ENCODE measurements around the gene PTK6.
A peak's percentile ranks its signal among the peaks of the same experiment; 100 is the strongest.
"Not testable (repeated sequence)": the region's sequence is repeated elsewhere in the genome, so short reads cannot be mapped to it uniquely, and the experiment has no call there.

Gene PTK6

DNA sequence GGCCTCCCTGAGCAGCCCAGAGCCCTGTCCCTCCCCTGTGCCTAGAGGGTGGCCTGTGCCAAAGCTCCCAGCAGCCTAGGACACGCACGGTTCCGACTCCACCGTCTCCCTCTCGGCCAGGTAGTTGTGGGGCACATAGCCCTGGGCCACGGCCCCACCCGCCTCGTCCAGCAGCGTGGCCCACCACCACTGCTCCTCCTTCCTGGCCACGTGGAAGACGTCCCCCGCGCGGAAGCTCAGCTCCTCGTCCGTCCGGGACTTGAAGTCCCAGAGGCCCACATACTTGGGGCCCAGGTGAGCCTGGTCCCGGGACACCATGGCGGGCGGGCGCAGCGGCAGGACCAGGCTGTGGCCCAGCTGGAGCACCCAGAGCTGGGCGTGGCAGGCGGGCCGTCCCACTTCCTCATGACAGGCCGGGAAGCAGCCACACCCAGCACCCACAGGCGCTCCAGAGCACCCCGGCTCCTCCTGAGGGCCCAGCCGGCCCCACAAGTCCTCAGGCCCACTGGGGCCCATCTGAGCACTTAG lies at the start of gene PTK6:
Gene PTK6, minus strand, starts transcription at position 380 of the 528 bp plus-strand sequence. Its CDS starts 62 bp downstream, at position 318.
- no peak for DNase-seq (ENCODE audit: low read depth in 2 of 2)

DNA sequence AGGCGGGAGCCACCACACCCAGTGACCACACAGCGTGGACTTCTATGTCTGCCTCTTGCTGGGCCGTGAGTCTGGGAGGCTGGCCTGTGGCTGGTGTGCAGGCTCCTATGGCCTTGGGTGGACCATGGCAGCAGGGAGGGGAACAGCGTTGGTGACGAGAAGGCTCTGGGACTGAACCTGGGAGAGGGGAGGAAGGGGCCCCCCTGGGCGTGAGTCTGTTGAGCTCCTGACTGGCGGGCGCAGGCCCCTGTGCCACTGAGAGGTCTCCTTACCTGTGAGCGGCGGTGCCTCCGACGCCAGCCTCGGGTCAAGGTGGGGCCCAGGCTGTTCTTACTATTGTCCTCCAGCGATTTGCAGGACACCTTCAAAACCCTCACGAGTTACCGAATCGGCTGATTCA lies 49.6 kb upstream of the PTK6 start:
- no peak for DNase-seq (ENCODE audit: low read depth in 2 of 2)

DNA sequence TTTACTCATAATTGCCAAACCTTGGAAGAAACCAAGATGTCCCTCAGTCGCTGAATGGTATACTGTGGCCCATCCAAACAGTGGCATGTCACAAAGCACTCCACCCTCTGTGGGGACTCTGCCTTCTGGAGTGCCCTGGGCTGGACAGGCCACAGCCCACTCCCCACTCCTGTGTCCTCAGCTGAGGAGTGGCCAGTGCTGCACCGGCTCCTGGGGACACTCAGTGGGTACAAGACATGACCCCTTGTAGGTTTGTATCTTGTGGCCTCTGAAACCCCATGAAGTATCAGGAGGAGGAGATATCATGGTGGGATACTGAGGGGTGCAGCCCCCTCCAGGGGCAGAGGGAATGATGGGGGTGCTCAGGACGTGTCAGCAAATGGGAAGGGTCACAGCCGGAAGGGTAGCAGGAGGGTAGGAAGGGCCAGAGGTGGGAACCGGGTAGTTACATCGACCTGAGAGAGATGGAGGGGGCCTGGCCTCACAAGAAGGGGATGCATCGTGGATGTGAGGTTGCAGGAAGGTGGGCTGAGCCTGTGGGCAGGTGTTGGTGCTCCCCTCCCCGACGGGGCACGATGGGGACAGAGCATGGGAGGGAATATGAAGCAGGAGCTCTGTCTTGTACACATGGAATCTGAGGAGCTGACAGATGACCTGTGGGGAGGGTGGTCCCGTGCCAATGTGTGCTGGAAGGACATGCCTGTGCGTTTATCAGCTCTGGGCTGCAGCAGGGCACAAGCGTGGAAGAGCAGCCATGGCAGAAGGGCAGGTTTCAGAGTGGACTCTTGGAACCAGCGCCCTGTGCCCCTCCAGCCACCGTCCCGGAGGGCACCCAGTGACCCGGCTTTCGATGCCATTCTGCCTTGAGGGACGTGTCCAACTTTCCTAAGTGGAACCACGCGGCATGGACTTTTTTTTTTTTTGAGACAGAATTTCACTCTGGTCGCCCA lies 48.7 kb upstream of the PTK6 start:
- DNase-seq (ENCODE audit: low read depth in 2 of 2): no peak

DNA sequence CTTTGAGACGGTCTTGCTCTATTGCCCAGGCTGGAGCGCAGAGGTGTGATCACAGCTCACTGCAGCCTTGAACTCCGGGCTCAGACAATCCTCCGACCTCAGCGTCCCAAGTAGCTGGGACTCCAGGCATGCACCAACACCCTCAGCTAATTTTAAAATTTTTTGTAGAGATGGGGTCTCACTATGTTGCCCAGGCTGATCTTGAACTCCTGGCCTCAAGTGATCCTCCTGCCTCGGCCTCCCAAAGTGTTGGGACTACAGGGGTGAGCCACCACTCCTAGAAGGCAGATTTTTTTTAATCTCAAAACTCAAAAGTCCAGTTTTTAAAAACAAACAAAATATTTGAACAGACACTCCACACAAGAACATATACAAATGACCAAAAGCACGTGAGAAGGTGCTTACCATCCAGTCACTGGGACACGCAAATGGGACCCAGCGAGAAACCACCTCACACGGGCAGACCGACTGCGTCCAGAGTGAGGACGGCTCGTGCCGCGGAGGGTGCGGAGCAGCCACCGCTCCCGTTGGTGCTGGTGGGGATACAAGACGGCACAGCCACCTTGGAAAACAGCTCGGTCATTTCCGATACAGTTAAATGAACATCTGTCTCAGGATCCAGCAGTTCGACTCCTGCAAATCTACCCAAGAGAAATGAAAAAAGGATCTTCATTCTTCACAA lies 45.3 kb upstream of the PTK6 start:
- DNase-seq (ENCODE audit: low read depth in 2 of 2): no peak

DNA sequence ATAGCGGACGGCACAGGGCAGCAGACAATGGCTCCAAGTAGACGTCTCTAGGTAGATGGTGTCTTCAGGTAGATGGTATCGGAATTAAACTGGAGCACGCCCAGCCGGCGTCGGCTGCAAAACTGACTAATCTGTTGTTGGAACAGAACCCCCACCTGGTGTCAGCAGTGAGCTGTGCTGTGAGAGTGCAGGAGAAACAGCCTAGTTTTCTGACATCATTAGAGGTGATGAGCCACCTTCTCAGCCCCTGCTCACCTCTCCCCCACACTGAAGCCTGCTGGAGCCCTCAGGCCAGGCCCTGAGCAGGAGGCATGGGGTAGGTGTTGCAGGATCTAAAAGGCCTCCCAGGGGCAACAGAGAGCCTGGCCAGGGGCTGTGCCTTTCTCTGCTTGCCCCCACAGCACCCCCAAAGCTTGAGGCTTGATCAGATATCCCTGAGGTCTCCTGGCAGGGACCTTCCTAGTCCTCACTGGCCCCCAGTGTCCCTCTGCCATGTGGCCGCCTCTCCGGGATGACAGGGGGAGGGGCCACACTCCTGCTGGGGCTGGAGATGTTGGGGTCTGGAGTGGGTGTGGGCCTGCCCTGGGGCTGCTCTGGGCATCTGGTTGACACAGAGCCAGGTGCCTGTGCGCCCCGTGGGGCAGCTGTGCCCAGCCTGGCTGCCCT lies 43.8 kb upstream of the PTK6 start:
- DNase-seq (ENCODE audit: low read depth in 2 of 2): peak; percentile 42 to 61

DNA sequence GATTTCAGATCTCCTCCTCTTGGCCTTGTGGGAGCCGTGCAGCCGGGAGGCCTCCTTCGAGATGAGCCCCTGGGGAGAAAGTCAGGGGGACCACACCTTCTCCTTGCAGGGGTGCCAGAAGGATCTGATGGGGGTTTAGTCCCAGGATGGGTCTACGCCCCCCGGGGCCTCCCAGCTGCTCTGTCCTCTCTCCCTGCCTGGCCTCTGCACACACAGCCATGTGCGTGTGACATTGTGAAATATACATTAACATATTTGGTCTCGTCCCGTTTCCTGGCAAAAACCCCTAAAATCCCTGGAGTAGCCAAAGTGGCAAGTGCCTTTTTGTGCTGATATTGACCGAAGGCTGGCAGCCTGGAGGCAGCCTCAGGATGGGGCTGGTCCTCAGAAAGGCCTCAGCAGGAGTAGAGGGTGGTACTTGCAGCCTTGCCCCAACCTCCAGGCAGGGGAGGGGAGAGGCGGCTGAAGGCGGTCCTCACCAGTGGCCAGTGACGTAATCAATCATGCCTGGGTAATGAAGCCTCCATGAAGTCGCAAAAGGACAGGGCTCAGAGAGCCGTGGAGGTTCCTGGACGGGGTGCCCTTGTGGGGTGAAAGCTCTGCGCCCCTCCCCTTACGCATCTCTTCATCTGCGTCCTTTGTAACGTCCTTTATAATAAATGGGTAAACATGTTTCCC lies 42.0 kb upstream of the PTK6 start:
- no peak for DNase-seq (ENCODE audit: low read depth in 2 of 2)

DNA sequence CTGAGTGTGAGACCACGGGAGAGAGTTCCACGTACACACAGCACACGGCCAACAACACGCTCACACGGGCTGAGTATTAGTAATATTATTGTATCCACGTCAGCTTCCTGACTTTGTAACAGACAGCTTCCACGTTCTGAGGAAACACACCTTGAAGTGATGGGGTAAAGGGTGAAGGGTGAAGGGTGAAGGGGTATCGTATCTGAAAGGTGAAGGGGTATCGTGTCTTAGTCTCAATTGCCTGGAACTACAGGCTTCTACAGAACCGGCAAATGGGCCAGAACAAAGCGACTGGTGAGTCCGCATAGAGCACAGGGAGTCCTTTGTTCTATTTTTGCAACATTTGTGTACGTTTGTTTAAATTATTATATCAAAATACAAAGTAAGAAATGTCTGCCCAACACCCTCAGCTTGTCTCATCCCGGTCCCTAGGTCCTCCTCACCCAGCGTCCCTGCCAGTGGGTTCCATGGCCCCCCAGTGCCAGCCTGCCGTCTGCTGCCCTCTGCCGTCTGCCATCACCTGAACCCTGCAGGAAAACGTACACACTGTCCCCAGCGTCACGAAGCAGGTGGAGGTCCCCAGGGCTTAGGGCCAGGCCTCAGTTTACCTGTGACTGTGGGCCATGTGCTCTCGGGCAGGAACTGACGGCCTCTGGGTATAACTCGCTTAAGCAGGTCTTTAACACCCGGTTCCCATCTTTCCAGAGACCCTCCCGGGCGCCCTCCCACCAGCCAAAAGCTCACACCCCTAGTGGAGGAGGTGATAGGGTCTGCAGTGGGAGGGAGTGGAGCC lies 41.2 kb upstream of the PTK6 start:
- no peak for DNase-seq (ENCODE audit: low read depth in 2 of 2)

DNA sequence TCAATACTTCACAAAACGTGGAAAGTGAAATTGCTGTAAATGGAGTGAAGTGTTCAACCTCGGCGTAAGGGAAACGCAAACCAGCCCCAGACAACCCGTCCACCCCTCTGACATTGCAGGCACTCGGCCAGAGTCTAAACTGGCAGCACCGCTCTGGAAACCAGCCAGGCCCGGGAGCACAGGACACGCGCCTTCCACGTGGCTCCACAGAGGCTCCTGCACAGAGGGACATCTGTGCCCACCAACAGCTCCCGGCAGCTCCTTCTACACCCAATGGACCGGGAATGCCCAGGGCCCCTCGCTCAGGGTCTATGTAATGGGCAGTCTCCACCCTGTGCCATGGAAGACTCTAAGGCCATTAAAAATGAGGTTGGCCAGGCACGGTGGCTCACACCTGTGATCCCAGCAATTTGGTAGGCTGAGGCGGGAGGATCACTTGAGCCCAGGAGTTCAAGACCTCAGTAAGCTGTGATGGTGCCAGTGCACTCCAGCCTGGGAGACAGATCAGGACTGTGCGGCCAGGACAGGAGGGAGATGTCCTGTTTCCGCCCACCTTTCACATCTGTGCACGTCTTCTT lies 40.2 kb upstream of the PTK6 start:
- no peak for DNase-seq (ENCODE audit: low read depth in 2 of 2)

DNA sequence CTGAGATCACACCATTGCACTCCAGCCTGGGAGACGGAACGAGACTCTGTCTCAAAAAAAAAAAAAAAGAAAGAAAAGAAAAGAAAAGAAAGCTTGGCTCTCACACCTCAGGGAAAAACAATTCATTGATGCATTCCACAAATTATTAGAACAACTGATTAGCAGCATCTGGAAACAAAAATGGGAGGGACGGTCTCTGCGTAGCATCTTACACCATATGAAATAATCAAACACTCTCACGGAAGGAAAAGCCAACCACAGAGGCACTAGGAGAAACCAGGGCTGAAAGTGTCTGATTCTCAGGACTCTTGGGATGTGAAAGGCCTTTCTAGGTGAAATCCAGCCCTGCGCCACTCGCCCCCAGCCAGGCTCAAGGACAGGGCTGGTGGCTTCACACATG lies 39.1 kb upstream of the PTK6 start:
- no peak for DNase-seq (ENCODE audit: low read depth in 2 of 2)

DNA sequence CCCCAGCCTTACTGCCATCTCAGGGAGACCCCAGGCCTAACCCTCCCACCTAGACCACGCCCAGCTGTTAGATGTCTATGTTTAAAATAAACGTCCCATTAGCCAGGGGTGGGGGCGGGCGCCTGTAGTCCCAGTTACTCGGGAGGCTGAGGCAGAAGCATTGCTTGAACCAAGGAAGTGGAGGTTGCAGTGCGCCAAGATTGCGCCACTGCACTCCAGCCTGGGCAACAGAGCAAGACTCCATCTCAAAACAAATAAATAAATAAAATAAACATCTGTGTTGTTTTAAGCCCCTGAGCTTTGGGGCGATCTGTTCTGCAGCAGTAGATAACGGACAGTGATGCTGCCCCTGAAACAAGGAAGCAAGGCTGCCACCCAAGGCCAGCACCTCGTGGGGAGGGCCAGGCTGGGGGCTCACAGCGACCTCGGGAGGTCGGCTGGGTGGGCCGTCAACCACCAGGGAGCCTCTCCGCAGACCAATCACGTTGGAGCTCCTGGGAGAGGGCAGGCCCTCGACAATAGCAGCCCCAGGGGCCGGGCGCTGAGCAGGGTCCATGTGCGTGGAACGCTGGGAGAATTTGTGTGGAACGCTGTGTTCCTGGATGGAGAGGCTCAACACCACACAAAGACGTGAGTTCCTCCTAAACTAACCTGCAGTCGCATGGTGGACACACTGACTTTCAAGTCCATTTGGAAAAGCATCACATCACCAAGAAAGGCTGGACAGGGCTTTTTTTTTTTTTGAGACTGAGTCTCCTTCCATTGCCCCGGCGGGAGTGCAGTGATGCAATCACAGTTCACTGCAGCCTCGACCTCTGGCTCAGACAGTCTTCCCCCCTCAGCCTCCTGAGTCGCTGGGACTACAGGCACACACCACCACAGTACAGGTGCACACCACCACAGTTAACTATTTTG lies 37.9 kb upstream of the PTK6 start:
- DNase-seq (ENCODE audit: low read depth in 2 of 2): no peak

DNA sequence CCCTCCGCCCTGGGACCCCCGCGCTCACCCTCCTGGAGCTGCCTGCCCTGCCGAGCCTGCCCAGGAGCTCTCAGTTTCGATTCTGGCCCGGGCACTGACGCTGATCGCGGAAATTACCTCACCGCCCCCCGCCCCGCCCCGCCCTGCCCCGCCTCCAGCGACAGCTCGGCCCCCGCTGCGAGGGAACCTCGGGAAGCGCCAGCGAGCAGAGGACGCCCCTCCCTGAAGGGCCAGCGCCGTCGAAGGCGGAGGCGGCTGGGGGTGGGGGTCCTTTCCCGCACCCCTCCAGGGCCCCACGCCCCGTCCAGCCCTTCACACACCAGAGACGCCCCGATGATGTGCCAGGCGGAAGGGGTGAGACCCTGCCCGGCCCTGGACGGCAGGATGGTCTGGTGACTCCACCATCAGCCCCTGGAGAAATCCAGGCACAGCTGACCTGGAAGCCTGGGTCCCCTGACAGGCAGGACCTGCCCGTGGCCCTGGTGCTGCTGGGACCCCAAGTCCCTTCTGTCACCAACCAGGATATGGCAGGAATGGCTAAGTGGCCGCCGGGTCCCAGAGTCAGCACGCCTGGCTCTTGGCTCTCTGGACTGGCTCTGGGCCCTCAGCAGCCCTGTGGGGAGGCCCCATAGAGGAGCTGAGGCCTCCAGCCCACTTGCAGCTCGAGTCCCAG lies 37.1 kb upstream of the PTK6 start, which contains the start of gene HELZ2:
Gene HELZ2, minus strand, starts transcription at position 84 of the 673 bp plus-strand sequence. CDS start 1,854 bp downstream, outside the sequence.
- peak; percentile 48 to 58 for DNase-seq (ENCODE audit: low read depth in 2 of 2)

DNA sequence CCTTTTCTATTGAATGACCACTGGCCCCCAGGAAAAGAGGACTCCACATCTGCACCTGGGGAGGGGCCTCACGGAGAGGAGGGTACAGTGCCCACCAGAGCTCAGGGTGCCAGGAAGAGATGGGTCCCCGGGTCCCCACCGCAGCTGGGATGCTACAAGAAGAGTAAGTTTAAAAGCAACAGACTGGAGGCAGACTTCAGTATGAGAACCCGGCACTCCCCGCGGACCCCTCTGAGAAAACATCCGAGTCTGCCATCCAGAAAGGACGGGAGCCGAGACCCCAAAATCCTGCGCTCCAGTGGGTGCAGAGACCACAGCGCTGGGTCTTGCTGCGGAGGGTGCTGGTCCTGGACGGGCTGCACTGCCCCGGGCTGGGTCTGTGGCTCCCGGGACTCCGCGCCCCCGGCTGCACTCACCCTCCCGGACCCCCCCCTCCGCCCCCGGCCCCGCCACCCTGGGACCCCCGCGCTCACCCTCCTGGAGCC lies 36.5 kb upstream of the PTK6 start:
- DNase-seq (ENCODE audit: low read depth in 2 of 2): no peak

DNA sequence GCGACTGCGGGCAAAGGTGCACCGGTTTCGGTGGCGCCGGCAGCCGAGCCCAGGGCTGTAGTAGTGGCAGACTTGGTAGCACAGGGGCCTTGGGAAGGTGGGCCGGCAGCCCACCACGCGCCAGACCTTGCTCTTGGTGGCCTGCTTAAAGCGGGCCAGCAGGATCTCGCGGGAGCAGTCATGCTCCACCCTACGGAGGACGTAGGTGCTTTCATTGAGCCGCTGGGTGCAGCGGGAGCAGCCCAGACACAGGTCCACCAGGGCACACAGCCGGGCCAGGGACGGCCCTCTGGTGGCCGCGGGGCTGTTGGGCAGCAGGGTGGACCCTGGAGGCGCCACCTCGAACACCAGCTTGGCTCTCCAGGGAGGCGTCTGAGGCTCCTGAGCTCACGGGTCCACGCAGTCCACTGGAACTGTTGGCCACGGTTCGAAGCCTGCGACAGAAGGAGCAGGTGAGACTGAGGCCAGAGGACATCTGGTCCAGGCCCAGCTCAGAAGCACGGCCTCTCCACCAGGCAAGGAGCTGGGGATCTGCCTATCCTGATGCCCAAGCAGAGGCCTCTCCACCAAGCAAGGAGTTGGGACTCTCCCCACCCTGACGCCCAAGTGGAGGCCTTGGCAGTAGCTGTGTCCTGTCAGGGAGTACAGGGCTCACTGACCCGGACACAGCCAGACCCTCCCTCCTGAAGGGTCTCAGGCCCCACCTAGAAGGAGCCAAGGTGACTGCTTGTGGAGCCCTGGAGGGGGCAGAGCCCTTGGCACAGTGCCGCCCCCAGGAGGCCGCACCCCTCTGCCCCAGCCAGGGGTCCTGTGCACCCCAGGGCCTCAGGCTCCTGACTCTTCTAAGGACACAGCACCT lies 35.8 kb upstream of the PTK6 start:
- DNase-seq (ENCODE audit: low read depth in 2 of 2): no peak

DNA sequence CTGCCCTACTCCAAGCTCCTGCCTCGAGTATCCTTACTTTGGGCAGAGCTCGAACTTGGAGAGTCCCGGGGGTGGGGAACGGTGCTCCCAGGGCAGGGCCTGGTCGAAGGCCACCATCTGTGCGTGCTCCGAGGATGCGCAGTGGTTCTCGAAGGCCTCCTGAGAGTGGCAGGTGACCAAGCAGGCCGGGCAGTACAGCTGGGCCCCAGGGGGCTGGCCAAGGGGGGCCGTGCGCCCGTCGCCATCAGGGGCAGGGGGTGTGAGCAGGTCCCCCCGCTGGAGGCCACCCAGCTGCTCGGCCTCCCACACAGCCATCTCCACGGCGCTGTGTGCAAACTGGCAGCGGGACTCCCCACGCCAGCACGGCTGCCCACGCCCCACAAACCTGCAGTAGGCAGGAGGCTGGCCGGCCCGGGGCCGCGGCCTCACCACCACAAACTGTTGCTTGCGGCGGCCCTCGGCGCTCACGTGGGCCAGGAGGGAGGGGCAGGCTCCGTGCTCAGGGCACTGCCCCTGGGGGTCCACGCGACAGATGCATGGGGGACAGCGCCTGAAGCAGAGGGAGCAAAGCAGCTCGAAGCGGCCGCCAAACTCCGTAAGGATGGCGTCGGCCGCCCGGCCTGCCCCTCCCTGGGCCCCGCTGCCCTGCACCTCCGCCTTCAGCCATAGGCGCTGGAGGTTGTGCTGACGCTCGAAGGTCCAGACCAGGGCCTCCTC lies 35.1 kb upstream of the PTK6 start:
- DNase-seq (ENCODE audit: low read depth in 2 of 2): no peak

DNA sequence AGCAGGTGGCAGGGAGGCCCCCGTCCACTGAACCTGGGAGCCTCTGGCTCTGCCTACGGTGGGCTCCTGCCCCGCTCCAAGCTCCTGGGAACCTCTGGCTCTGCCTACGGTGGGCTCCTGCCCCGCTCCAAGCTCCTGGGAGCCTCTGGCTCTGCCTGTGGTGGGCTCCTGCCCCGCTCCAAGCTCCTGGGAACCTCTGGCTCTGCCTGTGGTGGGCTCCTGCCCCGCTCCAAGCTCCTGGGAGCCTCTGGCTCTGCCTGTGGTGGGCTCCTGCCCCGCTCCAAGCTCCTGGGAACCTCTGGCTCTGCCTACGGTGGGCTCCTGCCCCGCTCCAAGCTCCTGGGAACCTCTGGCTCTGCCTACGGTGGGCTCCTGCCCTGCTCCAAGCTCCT lies 33.9 kb upstream of the PTK6 start:
- not testable (repeated sequence) for DNase-seq (ENCODE audit: low read depth in 2 of 2)

DNA sequence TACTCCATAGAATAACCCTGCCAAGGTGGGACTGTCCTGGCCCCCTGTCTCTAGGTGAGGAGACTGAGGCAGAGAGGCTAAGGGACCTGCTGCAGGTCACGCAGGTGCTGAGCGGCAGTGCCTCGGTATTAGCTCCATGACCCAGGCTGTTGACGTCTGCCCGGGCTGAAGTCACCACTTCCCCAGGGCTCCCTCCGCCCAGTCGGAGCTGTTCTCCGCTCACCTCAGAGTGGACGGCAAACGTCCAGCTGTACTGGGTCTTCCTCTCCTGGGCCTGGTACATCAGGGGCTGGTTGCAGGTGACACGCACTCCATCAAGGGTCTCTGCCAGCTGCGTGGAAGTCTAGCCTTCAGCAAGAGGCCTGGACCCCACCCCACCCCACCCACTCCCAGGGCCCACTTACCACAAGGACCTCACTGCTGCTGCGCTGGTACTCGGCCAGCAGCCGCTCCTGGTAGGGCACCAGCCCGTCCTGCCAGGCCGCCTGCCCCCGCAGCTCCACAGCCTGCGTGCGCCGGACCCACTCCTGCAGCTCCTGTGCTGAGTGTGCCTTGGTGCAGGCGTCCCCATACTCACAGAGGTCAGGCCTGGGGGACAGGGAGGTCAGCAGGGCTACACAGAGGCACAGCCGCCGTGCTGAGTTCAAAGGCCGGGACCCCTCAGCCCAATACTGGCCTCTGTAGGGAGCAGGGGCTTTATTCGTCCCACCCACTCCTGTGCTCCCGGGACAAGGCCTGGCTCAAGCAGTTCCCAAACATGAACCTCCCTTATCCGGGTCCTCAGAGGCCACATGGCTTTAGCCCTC lies 33.3 kb upstream of the PTK6 start:
- DNase-seq (ENCODE audit: low read depth in 2 of 2): no peak

Data from activated CD8-positive, alpha-beta memory T cell treated with anti-CD3 and anti-CD28 coated beads for 4 hours (primary cell).